GM10266 (cell line): Measurements from ENCODE around the gene PXT1.

Experiments used
- DNase-seq: peaks from one replicate; pipeline ENCODE4 v3.0.0; 2012; ENCODE audit errors: extremely low spot score
- TF ChIP-seq, protein P1 (sequence below): IDR thresholded peaks from 2 replicates; pipeline ENCODE4 v1.5.1; 2012; ENCODE audit warnings: mild to moderate bottlenecking, low read depth; ENCODE audit not compliant: control insufficient read depth, insufficient read depth; ENCODE audit errors: missing control alignments

The PXT1 gene

DNA sequence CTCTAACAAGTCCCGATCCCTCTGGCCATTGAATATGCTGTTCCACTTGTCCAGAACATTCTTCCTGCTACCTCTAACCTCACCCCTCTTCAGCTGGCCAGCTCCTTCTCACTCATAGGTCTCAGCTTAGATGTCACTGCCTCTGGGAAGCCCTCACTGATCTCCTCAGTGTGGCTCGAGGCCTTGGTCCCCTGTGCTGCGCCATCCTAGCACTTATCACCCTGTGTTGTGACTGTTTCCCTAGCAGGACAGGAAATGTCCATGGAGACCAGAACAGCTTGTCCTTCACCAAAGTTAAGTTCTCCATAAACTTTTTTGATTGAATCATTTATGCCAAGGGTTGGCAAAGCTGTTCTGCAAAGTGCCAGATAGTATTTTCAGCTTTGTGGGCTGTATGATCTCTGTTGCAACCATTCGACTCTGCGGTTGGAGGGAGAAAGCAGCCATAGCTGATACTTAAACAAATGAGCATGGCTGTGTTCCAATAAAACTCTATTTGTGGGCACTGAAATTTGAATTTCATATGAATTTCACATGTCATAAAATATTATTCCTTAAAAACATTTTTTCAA is 99.5 kb downstream of the PXT1 start:
- DNase-seq, result no peak
- TF ChIP-seq, protein P1, sequence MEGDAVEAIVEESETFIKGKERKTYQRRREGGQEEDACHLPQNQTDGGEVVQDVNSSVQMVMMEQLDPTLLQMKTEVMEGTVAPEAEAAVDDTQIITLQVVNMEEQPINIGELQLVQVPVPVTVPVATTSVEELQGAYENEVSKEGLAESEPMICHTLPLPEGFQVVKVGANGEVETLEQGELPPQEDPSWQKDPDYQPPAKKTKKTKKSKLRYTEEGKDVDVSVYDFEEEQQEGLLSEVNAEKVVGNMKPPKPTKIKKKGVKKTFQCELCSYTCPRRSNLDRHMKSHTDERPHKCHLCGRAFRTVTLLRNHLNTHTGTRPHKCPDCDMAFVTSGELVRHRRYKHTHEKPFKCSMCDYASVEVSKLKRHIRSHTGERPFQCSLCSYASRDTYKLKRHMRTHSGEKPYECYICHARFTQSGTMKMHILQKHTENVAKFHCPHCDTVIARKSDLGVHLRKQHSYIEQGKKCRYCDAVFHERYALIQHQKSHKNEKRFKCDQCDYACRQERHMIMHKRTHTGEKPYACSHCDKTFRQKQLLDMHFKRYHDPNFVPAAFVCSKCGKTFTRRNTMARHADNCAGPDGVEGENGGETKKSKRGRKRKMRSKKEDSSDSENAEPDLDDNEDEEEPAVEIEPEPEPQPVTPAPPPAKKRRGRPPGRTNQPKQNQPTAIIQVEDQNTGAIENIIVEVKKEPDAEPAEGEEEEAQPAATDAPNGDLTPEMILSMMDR, result no peak

DNA sequence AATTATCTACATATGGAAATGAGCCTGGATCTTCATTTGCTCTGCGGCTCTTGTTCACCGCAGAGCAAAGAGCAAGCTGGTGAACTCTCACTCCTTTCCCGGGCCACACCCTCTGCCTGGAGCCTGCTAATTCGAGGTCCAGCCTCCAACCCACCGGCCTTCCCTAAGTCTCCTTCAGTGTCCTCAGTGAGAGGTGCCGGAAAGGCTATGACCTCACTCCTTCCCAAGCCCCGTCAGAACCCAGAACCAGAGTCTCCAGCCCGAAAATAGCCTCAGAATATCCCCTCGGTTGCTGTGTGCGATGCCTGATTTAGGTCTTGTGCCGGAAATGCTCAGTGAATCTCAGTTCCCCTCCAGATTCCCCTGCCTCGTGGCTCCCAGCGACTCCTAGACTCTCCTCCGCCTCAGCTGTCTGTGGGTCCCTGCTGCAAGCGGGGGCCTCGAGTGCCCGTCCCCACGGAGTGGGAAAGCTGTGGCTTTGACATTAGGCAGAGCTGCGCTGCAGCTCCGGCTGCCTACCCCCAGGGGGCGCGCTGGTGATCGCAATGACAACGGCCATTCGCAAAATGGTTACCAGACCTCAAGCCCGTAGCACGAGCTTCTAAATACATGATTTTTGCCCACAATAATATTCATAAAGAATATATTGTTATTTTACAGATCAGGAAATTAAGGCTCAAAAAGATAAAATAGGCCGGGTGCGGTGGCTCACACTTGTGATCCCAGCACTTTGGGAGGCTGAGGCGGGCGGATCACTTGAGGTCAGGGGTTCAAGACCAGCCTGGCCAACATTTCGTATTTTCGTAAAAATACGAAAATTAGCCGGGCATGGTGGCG is 101.8 kb downstream of the PXT1 start:
- TF ChIP-seq, protein P1, result peak; percentile 95
- DNase-seq, result peak; percentile 65
